Stomach smooth muscle (tissue), 2 donors: ENCODE data around the gene AHI1.

Experiments used
- H3K27ac ChIP-seq: one replicate; pipeline ENCODE4 v1.7.0; 2013; ENCODE audit warnings: mild to moderate bottlenecking, low read length, inconsistent platforms
- H3K27me3 ChIP-seq, 2 donors: one replicate each; pipeline ENCODE4 v1.7.0; 2013; ENCODE audit warnings: low read length in 2 of 2; ENCODE audit not compliant: insufficient read depth in 2 of 2, control insufficient read depth in 1 of 2
- H3K36me3 ChIP-seq, 2 donors: one replicate each; pipeline ENCODE4 v1.7.0; 2013; ENCODE audit warnings: low read length in 2 of 2; ENCODE audit not compliant: control insufficient read depth in 2 of 2, insufficient read depth in 2 of 2
- H3K4me1 ChIP-seq: one replicate; pipeline ENCODE4 v1.7.0; 2013; ENCODE audit warnings: low read length; ENCODE audit not compliant: control insufficient read depth, insufficient read depth
- H3K4me3 ChIP-seq, 2 donors: one replicate each; pipeline ENCODE4 v1.7.0; 2013; ENCODE audit warnings: low read length in 2 of 2
- H3K9ac ChIP-seq, 2 donors: one replicate each; pipeline ENCODE4 v1.7.0; 2013; ENCODE audit warnings: low read length in 2 of 2, mild to moderate bottlenecking in 1 of 2
- H3K9me3 ChIP-seq, 2 donors: one replicate each; pipeline ENCODE4 v1.7.0; 2013; ENCODE audit warnings: low read length in 2 of 2; ENCODE audit not compliant: control insufficient read depth in 2 of 2
- donor health status: healthy.
- donor health status: Pancreatic carcinoma.

Gene AHI1

DNA sequence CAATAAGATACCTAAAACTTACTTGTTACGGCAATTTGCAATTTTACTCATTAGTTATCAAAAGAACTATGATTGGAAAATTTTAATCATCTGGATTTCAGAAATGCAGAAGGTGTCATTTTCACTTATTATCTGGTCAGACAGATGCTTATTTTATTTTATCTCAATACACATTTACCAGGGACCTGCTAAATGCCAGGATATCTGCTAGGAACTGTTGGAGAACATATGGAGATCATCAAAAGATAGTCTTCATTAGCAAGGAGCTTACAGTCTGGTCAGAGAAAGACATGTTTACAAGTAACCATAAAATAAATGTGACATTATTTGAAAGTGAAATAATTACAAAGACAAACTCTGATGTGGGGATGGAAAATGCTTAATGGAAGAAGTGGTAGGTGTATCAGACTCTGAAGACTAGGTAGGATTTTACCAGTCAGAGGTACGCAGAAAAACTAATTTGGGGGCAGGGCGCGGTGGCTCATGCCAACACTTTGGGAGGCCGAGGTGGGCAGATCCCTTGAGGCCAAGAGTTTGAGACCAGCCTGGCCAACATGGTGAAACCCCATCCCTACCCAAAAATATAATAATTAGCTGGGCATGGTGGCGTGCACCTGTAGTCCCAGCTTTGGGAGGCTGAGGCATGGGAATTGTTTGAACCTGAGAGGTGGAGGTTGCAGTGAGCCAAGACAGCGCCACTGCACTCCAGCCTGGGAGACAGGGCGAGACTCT is 178.6 kb downstream of the AHI1 start:
- Histone ChIP-seq H3K9ac (no peak overlapping the region), H3K36me3 (peaks cover 0 to 6% of the 10 kb centered on the region in 2 donors), H3K9me3 (no peaks in the 10 kb centered on the region), H3K4me1 (no peaks in the 10 kb centered on the region), H3K27ac (no peak overlapping the region), H3K4me3 (no peak overlapping the region), H3K27me3 (no peaks in the 10 kb centered on the region)

DNA sequence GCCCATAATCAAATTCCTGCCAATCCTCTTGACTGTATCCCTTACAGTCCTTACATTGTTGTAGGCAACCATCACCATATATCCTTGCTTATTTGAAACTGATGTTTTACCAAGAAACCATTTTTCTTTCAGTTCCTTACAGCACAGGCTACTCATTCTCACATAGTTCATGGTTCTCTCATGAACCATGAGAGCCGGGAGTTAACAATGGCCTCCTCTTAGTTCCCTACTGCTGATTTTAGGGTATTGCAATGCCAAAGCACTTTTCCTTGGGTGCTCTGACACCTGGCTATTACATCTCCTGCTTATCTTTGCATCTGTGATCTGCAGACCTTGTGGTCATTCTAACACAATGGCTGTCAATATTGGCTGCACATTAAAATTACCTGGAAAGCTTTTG is 183.0 kb downstream of the AHI1 start:
- H3K9me3 ChIP-seq = no peaks in the 10 kb centered on the region
- H3K4me3 ChIP-seq = no peak overlapping the region
- H3K27ac ChIP-seq = no peak overlapping the region
- H3K36me3 ChIP-seq = peaks cover 0 to 9% of the 10 kb centered on the region in 2 donors
- no peaks in the 10 kb centered on the region for H3K27me3 ChIP-seq
- no peaks in the 10 kb centered on the region for H3K4me1 ChIP-seq
- H3K9ac ChIP-seq = no peak overlapping the region

DNA sequence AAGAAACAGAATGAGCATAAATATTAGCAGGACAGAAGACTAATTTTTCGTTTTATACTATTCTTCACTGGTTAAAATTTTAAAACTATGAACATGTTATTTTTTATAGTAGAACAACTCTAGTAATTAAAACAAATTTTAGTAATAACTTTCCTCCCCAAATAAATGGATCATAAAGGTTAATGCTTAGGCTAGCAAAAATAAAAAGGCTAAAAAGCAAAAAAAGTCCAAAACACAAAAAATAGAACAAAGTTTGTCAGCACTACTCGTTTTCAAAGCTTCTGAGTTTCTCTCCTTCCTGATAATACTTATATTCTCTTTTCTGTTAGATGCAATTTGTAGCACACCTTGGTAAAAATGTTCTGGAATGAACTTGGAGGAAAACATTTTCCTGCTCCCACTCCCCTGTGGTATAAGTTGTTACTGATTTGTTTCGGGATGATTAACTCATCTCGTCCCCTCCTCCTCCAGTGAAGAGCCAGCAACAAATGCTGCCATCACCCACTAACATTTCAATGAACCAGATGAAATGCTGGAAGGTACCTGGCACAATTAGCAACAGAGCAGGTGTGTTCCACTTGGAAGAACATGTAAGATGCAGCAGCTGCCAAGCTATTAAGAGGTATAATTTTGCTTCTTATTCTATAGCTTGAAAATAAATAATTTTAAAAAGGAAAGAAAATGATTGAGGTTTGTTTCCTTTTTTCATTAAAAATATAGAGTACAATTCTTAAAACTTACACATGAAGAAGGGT is 185.9 kb downstream of the AHI1 start:
- no peaks in the 10 kb centered on the region for H3K4me1 ChIP-seq
- no peaks in the 10 kb centered on the region for H3K9me3 ChIP-seq
- no peak overlapping the region for H3K9ac ChIP-seq
- no peak overlapping the region for H3K4me3 ChIP-seq
- no peak overlapping the region for H3K27ac ChIP-seq
- H3K36me3 ChIP-seq = peaks cover 0 to 6% of the 10 kb centered on the region in 2 donors
- no peaks in the 10 kb centered on the region for H3K27me3 ChIP-seq

DNA sequence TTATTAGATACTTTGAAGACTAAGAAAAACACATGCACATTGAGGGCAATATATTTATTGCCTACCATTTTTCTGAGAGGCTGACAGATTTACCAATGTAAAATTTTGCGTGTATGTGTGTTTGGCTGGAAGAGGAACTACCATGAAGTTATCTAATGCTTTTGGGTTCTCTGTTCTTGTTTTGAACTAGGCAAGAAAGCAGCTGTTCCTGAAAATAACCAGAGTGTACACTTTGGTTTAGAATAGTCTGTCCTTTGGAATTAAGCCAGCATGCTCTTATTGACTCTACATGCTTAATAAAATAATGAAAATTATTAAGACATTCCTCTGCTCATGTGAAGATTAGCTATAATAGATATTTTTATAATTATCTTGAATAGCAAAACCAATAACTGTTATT is 187.2 kb downstream of the AHI1 start:
- Histone ChIP-seq H3K9me3 (no peaks in the 10 kb centered on the region), H3K27ac (no peak overlapping the region), H3K4me3 (no peak overlapping the region), H3K9ac (no peak overlapping the region), H3K27me3 (no peaks in the 10 kb centered on the region), H3K36me3 (peaks cover 0 to 6% of the 10 kb centered on the region in 2 donors), H3K4me1 (no peaks in the 10 kb centered on the region)

DNA sequence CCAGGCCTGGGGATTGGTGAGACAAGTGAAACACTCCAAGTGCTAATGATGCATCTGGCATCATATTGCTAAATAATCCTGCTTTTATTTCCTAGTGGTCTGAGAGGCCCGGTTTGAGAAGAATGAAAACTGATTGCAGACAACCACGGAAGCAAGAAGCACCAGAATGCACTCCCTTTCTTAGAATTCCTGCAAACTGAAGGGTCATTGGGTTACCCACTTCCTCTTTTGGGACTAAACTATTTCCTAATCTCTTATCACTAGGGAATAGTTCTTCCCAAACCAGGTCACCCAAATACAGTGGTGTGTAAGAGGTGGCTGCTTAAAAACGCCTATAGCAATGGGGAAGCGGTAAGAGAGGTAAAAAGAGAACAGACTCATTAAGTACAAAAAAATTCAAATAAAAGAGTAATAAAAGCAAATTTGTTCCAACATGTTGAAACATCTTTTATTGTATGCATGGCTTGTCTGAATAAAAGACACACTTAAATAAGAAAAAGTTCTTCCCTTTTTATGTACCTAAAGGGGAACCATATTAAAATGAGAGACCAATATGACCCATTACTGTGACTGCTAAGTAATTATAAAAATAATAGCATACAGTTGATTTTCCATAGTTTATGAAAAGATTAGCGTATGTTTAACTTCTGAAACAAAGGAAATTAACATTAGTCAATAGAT is 190.7 kb downstream of the AHI1 start:
- Histone ChIP-seq H3K9ac (no peak overlapping the region), H3K27ac (no peak overlapping the region), H3K36me3 (peaks cover 0 to 3% of the 10 kb centered on the region in 2 donors), H3K4me1 (no peaks in the 10 kb centered on the region), H3K9me3 (no peaks in the 10 kb centered on the region), H3K27me3 (no peaks in the 10 kb centered on the region), H3K4me3 (no peak overlapping the region)

DNA sequence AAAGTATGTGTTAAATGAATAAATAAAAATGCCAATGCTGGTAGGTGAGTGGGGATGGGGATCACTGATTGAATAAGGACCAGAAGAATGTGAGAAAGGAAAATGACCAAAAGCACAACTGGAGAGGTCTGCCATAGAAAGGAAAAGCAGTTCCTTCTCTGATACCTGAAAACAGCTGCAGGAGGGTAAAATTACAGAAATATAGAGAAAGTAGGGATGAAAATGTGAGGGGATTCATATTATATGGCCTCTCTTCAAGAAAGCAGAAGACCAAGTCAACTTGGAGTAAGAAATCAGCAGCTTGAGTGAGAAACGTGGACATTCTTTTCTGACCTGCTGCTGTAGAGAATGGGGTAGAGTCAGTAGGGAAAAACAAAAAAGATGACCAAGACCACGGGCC is 191.4 kb downstream of the AHI1 start:
- Histone ChIP-seq H3K27ac (no peak overlapping the region), H3K9ac (no peak overlapping the region), H3K4me1 (no peaks in the 10 kb centered on the region), H3K9me3 (no peaks in the 10 kb centered on the region), H3K27me3 (no peaks in the 10 kb centered on the region), H3K36me3 (peaks cover 0 to 3% of the 10 kb centered on the region in 2 donors), H3K4me3 (no peak overlapping the region)

DNA sequence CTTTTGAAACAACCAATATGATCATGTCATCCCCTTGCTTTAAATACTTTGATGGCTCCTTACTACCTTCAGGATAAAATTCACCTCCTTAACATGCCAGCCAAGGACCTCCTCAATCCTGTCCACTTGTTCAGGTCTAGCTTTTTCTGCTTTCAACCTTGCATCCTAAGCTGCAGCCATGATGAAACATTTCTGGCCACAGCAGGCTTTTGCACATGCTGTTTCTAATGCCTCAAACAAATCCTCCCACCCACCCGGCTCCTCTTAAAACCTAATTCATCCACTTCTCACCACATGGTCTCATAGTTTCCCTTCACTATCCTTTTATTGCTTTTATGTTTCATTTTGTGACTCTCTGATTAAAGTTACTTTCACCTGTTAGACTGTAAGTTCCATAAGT is 191.9 kb downstream of the AHI1 start:
- peaks cover 0 to 3% of the 10 kb centered on the region in 2 donors for H3K36me3 ChIP-seq
- no peak overlapping the region for H3K9ac ChIP-seq
- H3K4me1 ChIP-seq = no peaks in the 10 kb centered on the region
- H3K27ac ChIP-seq = no peak overlapping the region
- no peaks in the 10 kb centered on the region for H3K9me3 ChIP-seq
- no peak overlapping the region for H3K4me3 ChIP-seq
- no peaks in the 10 kb centered on the region for H3K27me3 ChIP-seq

DNA sequence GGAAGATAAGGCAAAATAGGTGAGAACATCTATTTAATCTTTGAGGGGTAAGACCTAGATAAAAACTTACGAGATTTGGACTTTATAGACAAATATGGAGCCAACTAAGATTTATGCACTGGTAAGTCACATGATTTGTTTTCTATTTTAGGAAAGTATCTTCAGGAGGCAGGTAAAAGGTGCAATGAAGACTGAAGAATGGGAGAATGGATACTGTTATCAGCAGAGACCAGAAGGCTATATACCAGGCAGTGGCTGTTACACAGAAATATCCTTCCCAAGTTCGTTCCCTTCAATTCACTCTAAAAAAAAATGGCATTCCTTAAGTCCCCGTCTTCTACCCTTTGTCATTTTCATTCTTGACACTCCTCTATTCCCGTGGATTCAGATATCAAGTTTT is 192.7 kb downstream of the AHI1 start:
- Histone ChIP-seq H3K36me3 (peaks cover 0 to 3% of the 10 kb centered on the region in 2 donors), H3K27ac (no peak overlapping the region), H3K4me1 (no peaks in the 10 kb centered on the region), H3K9ac (no peak overlapping the region), H3K27me3 (no peaks in the 10 kb centered on the region), H3K4me3 (no peak overlapping the region), H3K9me3 (no peaks in the 10 kb centered on the region)

DNA sequence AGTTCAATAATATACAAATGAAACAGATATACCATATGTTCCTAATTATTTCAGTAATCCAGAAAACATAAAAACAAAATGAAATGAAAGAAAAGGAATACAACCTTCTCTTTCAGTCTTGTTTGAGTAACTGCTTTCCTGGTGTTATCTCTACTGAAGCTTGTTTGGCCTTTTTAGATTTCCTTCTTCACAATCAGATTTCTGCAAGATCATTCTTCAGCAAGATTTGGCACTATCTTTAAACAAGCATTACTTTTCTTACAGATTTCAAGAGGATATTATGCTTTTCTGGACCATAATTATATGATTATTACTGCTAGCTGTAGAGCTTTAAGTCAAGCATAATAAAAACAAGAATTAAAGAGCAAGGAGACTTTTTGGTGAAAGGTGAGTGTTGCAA is 196.2 kb downstream of the AHI1 start:
- no peak overlapping the region for H3K9ac ChIP-seq
- no peak overlapping the region for H3K4me3 ChIP-seq
- H3K4me1 ChIP-seq = no peaks in the 10 kb centered on the region
- no peak overlapping the region for H3K27ac ChIP-seq
- peaks cover 3 to 4% of the 10 kb centered on the region in 2 donors for H3K36me3 ChIP-seq
- H3K27me3 ChIP-seq = no peaks in the 10 kb centered on the region
- H3K9me3 ChIP-seq = no peaks in the 10 kb centered on the region

DNA sequence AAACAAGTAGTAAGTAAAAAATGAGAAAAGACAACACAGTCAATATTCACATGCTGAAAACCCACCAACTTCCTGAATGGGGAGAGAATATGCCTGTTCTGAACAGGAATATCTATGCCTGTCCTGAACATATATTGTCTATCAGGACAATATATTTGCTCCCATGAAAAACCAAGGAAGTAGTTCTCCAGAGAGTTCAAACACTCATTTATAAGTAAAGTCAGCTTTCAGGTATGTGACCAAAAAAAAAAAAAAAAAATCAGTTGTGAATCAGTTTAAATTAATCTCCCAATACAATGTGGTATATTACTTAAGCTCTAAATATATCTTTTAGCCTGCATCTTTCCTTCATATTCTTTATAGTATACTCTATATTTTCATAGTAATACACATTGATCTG is 197.0 kb downstream of the AHI1 start:
- no peak overlapping the region for H3K27ac ChIP-seq
- no peaks in the 10 kb centered on the region for H3K9me3 ChIP-seq
- no peak overlapping the region for H3K4me3 ChIP-seq
- H3K27me3 ChIP-seq = no peaks in the 10 kb centered on the region
- H3K4me1 ChIP-seq = no peaks in the 10 kb centered on the region
- no peak overlapping the region for H3K9ac ChIP-seq
- H3K36me3 ChIP-seq = peaks cover 3 to 5% of the 10 kb centered on the region in 2 donors
